H1 (cell line): ENCODE results near the gene ANAPC7.

ENCODE experiments used
- ASH2L ChIP-seq: fragments of 200-600, 300-600 bp; sonication (generic); IDR thresholded peaks from one replicate; pipeline ENCODE4 v1.7.1; 2017; ENCODE audit warnings: low read length
- CEBPB ChIP-seq: IDR thresholded peaks from 2 replicates; pipeline ENCODE4 v1.6.1; 2012; ENCODE audit warnings: low read depth, low read length
- EGR1 ChIP-seq: IDR thresholded peaks from 2 replicates; pipeline ENCODE4 v1.6.1; 2011; ENCODE audit warnings: low read depth, low read length, borderline replicate concordance
- EP300 ChIP-seq, 2 experiments: IDR thresholded peaks; 1 replicate in 1 of 2; 2 replicates in 1 of 2; pipeline ENCODE4 v1.6.1; 2011 to 2012; ENCODE audit warnings: low read depth in 2 of 2, low read length in 2 of 2, mild to moderate bottlenecking in 2 of 2, borderline replicate concordance in 1 of 2, inconsistent platforms in 1 of 2, moderate library complexity in 1 of 2
- POLR2A ChIP-seq, 2 experiments: IDR thresholded peaks; 1 replicate in 1 of 2; 2 replicates in 1 of 2; pipeline ENCODE4 v1.6.1; 2011; ENCODE audit warnings: low read depth in 2 of 2, low read length in 2 of 2, mild to moderate bottlenecking in 2 of 2; ENCODE audit errors: control extremely low read depth in 1 of 2
- POLR2AphosphoS5 ChIP-seq: IDR thresholded peaks from 2 replicates; pipeline ENCODE4 v1.6.1; 2011; ENCODE audit warnings: low read depth, low read length
- SUZ12 ChIP-seq: fragments of 200-600 bp; sonication (generic); IDR thresholded peaks from 2 replicates; pipeline ENCODE4 v1.6.1; 2012; ENCODE audit warnings: mild to moderate bottlenecking, inconsistent platforms, low read length, moderate library complexity, mixed read lengths
- TAF1 ChIP-seq: IDR thresholded peaks from 2 replicates; pipeline ENCODE4 v1.6.1; 2011; ENCODE audit warnings: mild to moderate bottlenecking, low read depth, low read length
- TEAD4 ChIP-seq: IDR thresholded peaks from 2 replicates; pipeline ENCODE4 v1.6.1; 2012; ENCODE audit warnings: low read depth, low read length, inconsistent platforms, mixed read lengths
- TF ChIP-seq, protein P1 (sequence below), 3 experiments: IDR thresholded peaks; 1 replicate in 2 of 3; 2 replicates in 1 of 3; pipeline versions ENCODE4 v1.5.1 to v1.6.1; 2011; ENCODE audit warnings: low read length in 3 of 3, mild to moderate bottlenecking in 3 of 3, inconsistent platforms in 2 of 3, low read depth in 1 of 3, moderate library complexity in 1 of 3; ENCODE audit not compliant: insufficient read depth in 1 of 3; ENCODE audit errors: control extremely low read depth in 1 of 3
- TF ChIP-seq, protein P2 (sequence below): IDR thresholded peaks from 2 replicates; pipeline ENCODE4 v1.6.1; 2012; ENCODE audit warnings: low read length, inconsistent platforms

GRCh38 chr12:110369992-110370391 lies 33.5 kb downstream of the ANAPC7 start:
- TF ChIP-seq POLR2AphosphoS5 (0 out of 2 replicates have a peak, but pooled peaks have one; percentile 24), SUZ12 (no peak), CEBPB (no peak), TAF1 (no peak), POLR2A (IDR thresholded peaks at IDR 0.05; ENCODE audit: control extremely low read depth in 1 of 2, low read depth in 2 of 2, low read length in 2 of 2) (no peak), TEAD4 (no peak), ASH2L (no peak), EP300 (IDR thresholded peaks at IDR 0.05; ENCODE audit: borderline replicate concordance in 1 of 2, low read depth in 2 of 2, low read length in 2 of 2) (no peak), EGR1 (no peak)
- TF ChIP-seq, protein P1, sequence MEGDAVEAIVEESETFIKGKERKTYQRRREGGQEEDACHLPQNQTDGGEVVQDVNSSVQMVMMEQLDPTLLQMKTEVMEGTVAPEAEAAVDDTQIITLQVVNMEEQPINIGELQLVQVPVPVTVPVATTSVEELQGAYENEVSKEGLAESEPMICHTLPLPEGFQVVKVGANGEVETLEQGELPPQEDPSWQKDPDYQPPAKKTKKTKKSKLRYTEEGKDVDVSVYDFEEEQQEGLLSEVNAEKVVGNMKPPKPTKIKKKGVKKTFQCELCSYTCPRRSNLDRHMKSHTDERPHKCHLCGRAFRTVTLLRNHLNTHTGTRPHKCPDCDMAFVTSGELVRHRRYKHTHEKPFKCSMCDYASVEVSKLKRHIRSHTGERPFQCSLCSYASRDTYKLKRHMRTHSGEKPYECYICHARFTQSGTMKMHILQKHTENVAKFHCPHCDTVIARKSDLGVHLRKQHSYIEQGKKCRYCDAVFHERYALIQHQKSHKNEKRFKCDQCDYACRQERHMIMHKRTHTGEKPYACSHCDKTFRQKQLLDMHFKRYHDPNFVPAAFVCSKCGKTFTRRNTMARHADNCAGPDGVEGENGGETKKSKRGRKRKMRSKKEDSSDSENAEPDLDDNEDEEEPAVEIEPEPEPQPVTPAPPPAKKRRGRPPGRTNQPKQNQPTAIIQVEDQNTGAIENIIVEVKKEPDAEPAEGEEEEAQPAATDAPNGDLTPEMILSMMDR (IDR thresholded peaks at IDR 0.05; ENCODE audit: control extremely low read depth in 1 of 3, insufficient read depth in 1 of 3, low read depth in 1 of 3, low read length in 3 of 3): no peak
- TF ChIP-seq, protein P2, sequence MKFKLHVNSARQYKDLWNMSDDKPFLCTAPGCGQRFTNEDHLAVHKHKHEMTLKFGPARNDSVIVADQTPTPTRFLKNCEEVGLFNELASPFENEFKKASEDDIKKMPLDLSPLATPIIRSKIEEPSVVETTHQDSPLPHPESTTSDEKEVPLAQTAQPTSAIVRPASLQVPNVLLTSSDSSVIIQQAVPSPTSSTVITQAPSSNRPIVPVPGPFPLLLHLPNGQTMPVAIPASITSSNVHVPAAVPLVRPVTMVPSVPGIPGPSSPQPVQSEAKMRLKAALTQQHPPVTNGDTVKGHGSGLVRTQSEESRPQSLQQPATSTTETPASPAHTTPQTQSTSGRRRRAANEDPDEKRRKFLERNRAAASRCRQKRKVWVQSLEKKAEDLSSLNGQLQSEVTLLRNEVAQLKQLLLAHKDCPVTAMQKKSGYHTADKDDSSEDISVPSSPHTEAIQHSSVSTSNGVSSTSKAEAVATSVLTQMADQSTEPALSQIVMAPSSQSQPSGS: no peak
